Loucy (cell line): ENCODE results near the gene LRRK1.

Source experiments
- H2AFZ ChIP-seq: fragments of 200-600 bp; sonication (generic); 2 replicates; pipeline ENCODE4 v1.6.0; 2016; ENCODE audit warnings: antibody characterized with exemption, mild to moderate bottlenecking, low read length, moderate library complexity
- H3F3A ChIP-seq: fragments of 200-600 bp; 2 replicates; pipeline ENCODE4 v1.6.0; 2016; ENCODE audit warnings: antibody characterized with exemption, low read depth, mild to moderate bottlenecking
- H3K27me3 ChIP-seq: fragments of 200-600 bp; sonication (generic); 2 replicates; pipeline ENCODE4 v1.6.1; 2014; ENCODE audit warnings: low read length, mild to moderate bottlenecking; ENCODE audit not compliant: insufficient read depth, poor library complexity, severe bottlenecking
- H3K36me3 ChIP-seq: fragments of 200-600 bp; sonication (generic); 2 replicates; pipeline ENCODE4 v1.6.1; 2016; ENCODE audit warnings: low read length; ENCODE audit not compliant: insufficient read depth
- H3K4me1 ChIP-seq: fragments of 200-600 bp; sonication (generic); 2 replicates; pipeline ENCODE4 v1.5.1; 2014; ENCODE audit warnings: low read length, mild to moderate bottlenecking; ENCODE audit not compliant: insufficient read depth, poor library complexity, severe bottlenecking
- H3K4me2 ChIP-seq: fragments of 200-600 bp; sonication (generic); 2 replicates; pipeline ENCODE4 v1.6.0; 2014; ENCODE audit warnings: antibody characterized with exemption, low read length, low read depth, mild to moderate bottlenecking; ENCODE audit not compliant: poor library complexity, severe bottlenecking
- H3K4me3 ChIP-seq: fragments of 200-600 bp; sonication (generic); 2 replicates; pipeline ENCODE4 v1.5.1; 2014; ENCODE audit warnings: low read length, mild to moderate bottlenecking, mixed read lengths; ENCODE audit not compliant: poor library complexity, severe bottlenecking
- H3K79me2 ChIP-seq: fragments of 200-600 bp; sonication (generic); 2 replicates; pipeline ENCODE4 v1.6.1; 2014; ENCODE audit warnings: low read length; ENCODE audit not compliant: insufficient read depth
- H3K9ac ChIP-seq: fragments of 200-600 bp; sonication (generic); 2 replicates; pipeline ENCODE4 v1.6.0; 2014; ENCODE audit warnings: mild to moderate bottlenecking, low read depth, low read length, moderate library complexity; ENCODE audit not compliant: poor library complexity, severe bottlenecking
- H3K9me2 ChIP-seq: fragments of 200-600 bp; sonication (generic); replicated peaks from 2 replicates; pipeline ENCODE4 v1.6.1; 2016; ENCODE audit warnings: low read depth, low read length, mixed read lengths
- H3K9me3 ChIP-seq: fragments of 200-600 bp; sonication (generic); 2 replicates; pipeline ENCODE4 v1.6.1; 2014; ENCODE audit warnings: mild to moderate bottlenecking, antibody characterized with exemption, low read length, low read depth; ENCODE audit not compliant: insufficient read depth
- H4K20me1 ChIP-seq: fragments of 200-600 bp; sonication (generic); 2 replicates; pipeline ENCODE4 v1.6.0; 2014; ENCODE audit warnings: antibody characterized with exemption, low read length, mild to moderate bottlenecking; ENCODE audit not compliant: insufficient read depth, poor library complexity, severe bottlenecking
- EZH2phosphoT487 ChIP-seq: fragments of 200-600 bp; IDR thresholded peaks from 2 replicates; pipeline ENCODE4 v1.6.1; 2018; ENCODE audit warnings: antibody characterized with exemption, mild to moderate bottlenecking, moderate library complexity, borderline replicate concordance
- TF ChIP-seq, protein P1 (sequence below): fragments of 200-600 bp; sonication (generic); conservative IDR thresholded peaks from 2 replicates; pipeline ENCODE4 v1.5.1; 2014; ENCODE audit warnings: mild to moderate bottlenecking, antibody characterized with exemption, low read length

The LRRK1 gene

GRCh38 chr15:100948430-100948762 lies 29.2 kb downstream of the LRRK1 start:
- Histone ChIP-seq H2AFZ (no peak overlapping the region), H3K27me3 (no peaks in the 10 kb centered on the region), H3K4me1 (no peaks in the 10 kb centered on the region), H3K9me2 (no peaks in the 10 kb centered on the region), H3K9me3 (no peaks in the 10 kb centered on the region), H3F3A (no peaks in the 10 kb centered on the region; the same call in 1 of the 2 replicates), H3K9ac (no peak overlapping the region), H4K20me1 (no peaks in the 10 kb centered on the region), H3K4me2 (no peak overlapping the region), H3K79me2 (no peaks in the 10 kb centered on the region), H3K4me3 (no peak overlapping the region), H3K36me3 (no peaks in the 10 kb centered on the region)
- TF ChIP-seq EZH2phosphoT487, result no peak
- TF ChIP-seq, protein P1, sequence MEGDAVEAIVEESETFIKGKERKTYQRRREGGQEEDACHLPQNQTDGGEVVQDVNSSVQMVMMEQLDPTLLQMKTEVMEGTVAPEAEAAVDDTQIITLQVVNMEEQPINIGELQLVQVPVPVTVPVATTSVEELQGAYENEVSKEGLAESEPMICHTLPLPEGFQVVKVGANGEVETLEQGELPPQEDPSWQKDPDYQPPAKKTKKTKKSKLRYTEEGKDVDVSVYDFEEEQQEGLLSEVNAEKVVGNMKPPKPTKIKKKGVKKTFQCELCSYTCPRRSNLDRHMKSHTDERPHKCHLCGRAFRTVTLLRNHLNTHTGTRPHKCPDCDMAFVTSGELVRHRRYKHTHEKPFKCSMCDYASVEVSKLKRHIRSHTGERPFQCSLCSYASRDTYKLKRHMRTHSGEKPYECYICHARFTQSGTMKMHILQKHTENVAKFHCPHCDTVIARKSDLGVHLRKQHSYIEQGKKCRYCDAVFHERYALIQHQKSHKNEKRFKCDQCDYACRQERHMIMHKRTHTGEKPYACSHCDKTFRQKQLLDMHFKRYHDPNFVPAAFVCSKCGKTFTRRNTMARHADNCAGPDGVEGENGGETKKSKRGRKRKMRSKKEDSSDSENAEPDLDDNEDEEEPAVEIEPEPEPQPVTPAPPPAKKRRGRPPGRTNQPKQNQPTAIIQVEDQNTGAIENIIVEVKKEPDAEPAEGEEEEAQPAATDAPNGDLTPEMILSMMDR, result no peak

DNA sequence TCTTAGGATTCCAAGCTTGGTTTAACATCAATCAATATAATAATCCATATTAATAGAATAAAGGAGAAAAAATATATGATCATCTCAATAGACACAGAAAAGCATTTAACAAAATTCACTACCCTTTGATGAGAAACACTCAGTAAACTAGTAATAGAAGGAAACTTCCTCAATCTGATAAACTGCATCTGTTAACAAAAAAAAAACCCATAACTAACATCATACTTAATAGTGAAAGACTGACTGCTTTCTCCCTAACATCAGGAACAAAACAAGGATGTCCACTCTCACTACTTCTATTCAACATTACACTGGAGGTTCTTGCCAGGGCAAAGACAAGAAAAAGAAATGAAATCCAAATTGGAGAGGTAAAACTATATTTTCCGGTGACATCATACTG lies 30.5 kb downstream of the LRRK1 start:
- no peak for TF ChIP-seq EZH2phosphoT487
- TF ChIP-seq, protein P1, result no peak

DNA sequence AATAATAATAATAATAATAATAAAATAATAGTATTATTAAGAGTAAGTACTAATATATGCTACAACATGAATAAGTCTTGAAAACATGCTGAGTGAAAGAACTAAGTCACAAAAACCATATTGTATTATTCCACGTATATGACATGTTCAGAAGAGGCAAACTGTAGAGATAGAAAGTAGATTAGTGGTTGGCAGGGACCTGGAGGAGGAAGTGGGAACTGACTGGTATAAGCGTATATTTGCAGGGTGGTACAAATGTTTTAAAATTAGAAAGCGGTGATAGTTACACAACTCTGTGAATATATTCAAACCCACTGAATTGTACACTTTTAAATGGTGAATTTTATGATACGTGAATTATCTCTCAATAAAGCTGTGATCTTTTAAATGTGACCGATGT lies 32.8 kb downstream of the LRRK1 start:
- Histone ChIP-seq H3K4me3 (no peak overlapping the region), H3K27me3 (no peaks in the 10 kb centered on the region), H3K79me2 (no peaks in the 10 kb centered on the region), H2AFZ (no peak overlapping the region), H4K20me1 (no peaks in the 10 kb centered on the region), H3K36me3 (no peaks in the 10 kb centered on the region), H3K4me2 (no peak overlapping the region), H3K9ac (no peak overlapping the region), H3K9me3 (no peaks in the 10 kb centered on the region), H3K4me1 (no peaks in the 10 kb centered on the region), H3K9me2 (no peaks in the 10 kb centered on the region), H3F3A (no peaks in the 10 kb centered on the region; the same call in 1 of the 2 replicates)
- TF ChIP-seq, protein P1, result no peak
- no peak for TF ChIP-seq EZH2phosphoT487

More for the DNA sequence above, 30.5 kb downstream of the LRRK1 start:
- H3K4me2 ChIP-seq, result no peak overlapping the region
- no peak overlapping the region for H3K9ac ChIP-seq
- H3K36me3 ChIP-seq, result no peaks in the 10 kb centered on the region
- H3K9me2 ChIP-seq, result no peaks in the 10 kb centered on the region
- H3K9me3 ChIP-seq, result no peaks in the 10 kb centered on the region
- H4K20me1 ChIP-seq, result no peaks in the 10 kb centered on the region
- H3F3A ChIP-seq, result no peaks in the 10 kb centered on the region; the same call in 1 of the 2 replicates
- H2AFZ ChIP-seq, result no peak overlapping the region
- H3K4me1 ChIP-seq, result no peaks in the 10 kb centered on the region
- H3K79me2 ChIP-seq, result no peaks in the 10 kb centered on the region
- H3K27me3 ChIP-seq, result no peaks in the 10 kb centered on the region
- no peak overlapping the region for H3K4me3 ChIP-seq
